Dedifferentiated amniotic fluid mesenchymal stem cell (primary cell): Measurements from ENCODE around the gene WSCD1.

Experiments
- DNase-seq: peaks from one replicate; pipeline ENCODE4 v3.0.0-alpha.2; 2016; ENCODE audit errors: extremely low spot score

WSCD1 gene

DNA sequence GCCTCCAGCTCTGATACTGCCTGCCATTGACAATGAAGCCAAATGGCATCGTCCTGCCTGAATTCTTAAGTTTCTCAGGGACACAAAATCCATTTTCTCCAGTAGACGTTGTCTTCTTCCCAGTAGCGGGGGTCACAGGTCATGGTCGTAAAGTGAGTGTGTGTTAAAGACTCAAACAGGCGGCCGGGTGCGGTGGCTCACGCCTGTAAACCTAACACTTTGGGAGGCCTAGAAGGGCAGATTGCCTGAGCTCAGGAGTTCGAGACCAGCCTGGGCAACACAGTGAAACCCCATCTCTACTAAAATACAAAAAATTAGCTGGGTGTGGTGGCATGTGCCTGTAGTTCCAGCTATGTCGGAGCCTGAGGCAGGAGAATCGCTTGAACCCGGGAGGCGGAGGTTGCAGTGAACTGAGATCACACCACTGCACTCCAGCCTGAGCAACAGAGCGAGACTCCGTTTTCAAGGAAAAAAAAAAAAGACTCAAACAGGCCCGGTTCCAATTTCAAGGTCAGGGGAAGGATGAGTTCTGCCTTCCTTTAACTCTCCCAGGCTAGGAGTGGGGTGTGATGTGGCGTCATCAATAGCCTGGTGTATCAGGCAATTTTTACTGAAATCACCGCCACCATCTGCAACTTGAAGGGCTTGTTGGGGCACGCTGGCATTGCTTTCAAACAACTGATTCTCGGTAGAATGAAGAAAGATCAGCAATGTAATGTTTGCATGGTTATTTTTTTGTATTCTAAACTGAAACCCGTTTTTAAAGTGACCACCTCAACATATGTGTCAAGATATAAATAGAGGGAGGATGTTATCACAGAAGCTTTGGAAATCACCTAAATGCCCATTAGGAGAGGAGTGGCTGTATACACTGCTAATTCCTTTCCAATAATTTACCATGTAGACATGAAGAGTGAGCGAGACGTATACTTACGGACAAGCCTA is 91.0 kb downstream of the WSCD1 start:
- no peak for DNase-seq

DNA sequence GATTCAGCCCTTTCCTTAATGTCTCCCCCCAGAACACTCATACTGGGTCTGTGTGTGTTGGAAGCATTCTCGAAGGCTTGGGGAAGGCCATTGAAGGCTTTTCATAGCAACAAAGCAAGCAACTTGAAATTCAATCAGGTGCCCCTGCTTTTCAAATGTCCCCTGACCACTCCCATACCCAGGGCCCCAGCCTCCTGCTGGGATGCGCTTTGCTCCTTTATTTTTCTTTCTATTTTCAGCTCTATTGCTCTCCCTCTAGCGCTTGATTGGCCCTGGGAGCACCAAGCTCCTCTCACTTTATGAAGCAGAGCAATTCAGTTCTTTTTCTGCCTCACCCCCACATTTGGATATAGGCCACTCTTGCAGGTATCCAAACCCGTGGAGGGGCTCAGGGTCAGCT is 92.0 kb downstream of the WSCD1 start:
- no peak for DNase-seq

- no peak for DNase-seq
These were observed 92.7 kb downstream of the WSCD1 start for GRCh38 chr17:6162892-6163291.

- DNase-seq, result no peak
These were observed 93.6 kb downstream of the WSCD1 start for GRCh38 chr17:6163612-6164333.

GRCh38 chr17:6164996-6165395 is 94.8 kb downstream of the WSCD1 start:
- DNase-seq, result no peak

DNA sequence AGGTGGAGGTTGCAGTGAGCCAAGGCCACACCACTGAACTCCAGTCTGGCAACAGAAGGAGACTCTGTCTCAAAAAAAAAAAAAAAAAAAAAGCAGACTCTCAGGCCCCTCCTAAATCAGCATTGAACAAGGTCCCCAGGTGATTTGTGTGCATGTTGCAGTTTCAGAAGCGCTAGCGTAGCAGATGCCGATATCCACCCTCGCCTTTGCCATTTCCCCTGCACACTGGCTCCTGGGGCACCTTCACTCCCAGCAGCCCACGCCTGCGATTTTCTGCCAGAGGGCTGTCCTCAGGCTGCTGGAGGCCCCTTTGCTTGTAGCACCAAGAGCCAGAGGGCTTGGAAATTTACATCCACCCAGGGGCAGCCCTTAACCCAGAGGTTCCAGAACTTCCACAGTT is 95.6 kb downstream of the WSCD1 start:
- DNase-seq, result no peak

DNA sequence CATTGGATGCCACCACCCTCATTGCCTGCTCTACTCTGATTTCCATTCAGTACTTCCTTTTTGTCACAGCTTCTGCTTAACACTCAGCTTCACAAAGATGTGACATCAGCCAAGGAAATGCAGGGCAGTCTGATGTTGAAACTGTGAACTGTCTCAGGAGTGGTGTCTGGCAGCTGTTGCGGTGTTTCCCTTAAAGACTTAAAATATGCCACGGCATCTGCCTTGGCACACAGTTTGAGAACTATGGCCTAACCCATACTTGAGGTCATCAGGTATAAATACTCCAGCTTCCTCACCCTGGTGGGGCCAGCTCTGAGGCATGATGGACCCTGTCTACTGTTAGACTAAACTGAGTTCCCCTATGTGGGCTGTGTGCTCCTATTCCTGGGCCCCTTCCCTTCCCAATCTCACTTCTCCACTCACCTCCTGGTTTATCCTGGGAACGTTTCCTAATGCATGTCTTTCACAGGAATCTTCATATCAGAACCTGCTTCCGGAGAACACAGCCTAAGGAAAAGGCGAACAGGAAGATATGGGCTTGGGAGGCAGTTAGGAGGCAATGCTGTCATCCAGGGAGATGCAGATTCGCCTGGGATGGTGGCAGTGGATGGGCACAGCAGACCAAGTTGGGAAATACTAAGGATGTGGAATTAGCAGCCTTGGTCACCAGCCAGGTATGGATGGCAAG is 96.5 kb downstream of the WSCD1 start:
- no peak for DNase-seq

GRCh38 chr17:6168296-6168695 is 98.1 kb downstream of the WSCD1 start:
- no peak for DNase-seq

- DNase-seq, result no peak
These were observed 100.2 kb downstream of the WSCD1 start for GRCh38 chr17:6170349-6170748.

DNA sequence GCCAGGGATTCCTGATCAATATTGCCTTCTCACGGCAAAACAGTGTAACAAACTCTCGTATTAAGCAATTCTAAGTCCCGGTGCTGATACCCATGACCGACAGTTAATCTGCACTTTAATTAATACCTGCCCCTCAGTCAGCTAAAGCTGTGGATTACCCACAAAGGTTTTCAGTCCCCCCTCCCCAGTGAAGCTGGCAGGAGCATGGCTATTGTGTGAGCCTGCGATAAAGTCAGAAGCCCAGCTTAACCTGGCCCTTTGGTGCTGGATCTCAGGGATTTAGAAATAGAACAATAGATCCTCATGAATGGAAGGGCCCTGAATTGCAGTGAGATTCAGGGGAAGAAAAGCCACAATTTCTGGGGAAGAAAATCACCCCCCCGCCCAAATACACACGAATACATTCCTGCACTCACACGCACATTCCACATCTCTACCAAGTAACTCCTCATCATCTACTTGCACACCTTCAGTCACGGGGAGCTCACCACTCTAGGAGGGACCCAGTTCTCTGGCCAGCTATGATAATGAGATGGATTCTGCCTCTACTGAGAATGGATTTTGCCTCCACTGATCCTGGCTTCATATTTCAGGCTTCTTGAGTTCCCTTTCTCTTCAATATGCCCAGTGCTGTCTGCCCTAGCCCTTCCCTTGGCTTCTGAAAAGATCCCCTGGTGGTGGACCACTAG is 102.6 kb downstream of the WSCD1 start:
- DNase-seq, result no peak

- DNase-seq, result no peak
These were observed 103.5 kb downstream of the WSCD1 start for GRCh38 chr17:6173653-6174052.
